GM12872 (cell line): ENCODE measurements around the gene TMEM243.

Experiments
- CTCF ChIP-seq: IDR thresholded peaks from 3 replicates; pipeline ENCODE4 v1.5.1; 2011; ENCODE audit warnings: low read depth, mild to moderate bottlenecking, low read length, moderate library complexity; ENCODE audit not compliant: insufficient read depth

Gene TMEM243

DNA sequence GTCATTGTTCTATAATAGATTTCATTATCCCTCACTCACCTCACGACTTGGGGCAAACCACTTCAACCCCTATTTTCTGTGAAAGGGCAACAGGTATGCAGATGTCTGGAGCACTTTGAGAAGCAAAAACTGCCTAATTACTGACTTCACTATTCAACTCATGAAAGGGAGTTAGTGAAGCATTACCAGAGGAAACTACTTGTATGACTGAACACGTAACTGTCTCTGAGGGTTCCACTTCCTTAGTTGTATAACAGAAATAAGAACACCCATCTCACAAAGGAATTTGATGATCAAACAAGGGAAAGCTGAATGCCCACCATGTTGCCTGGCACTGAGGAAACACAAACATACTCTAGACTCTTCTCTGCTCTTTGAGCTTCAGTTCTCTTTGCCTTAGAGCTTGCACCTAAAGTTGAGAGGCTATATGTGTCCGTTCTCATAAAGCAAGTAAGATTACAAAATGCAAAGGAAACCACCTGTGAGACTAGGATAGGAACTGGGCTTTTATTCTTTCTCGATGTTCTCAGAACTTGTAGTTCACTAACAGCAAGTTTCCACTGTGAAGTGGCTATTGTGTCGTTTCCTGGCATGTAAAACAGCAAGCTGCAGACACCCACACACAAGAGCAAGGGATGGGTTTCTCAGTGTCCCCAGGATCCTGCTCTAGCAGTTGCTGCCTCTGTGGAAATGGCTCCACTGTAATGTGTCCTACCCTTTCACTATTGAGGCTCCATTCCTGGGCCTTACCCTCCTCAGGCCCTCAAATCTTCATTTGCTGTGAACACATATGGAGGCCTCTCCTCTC is 2.6 kb downstream of the TMEM243 start:
- TF ChIP-seq CTCF = no peak

GRCh38 chr7:87215046-87215445 is 4.5 kb downstream of the TMEM243 start:
- TF ChIP-seq CTCF = no peak

GRCh38 chr7:87213811-87214210 is 5.7 kb downstream of the TMEM243 start:
- no peak for TF ChIP-seq CTCF

- TF ChIP-seq CTCF = no peak
Observed at GRCh38 chr7:87213252-87213651, 6.3 kb downstream of the TMEM243 start.

GRCh38 chr7:87212498-87212897 is 7.0 kb downstream of the TMEM243 start:
- no peak for TF ChIP-seq CTCF

- TF ChIP-seq CTCF = no peak
Observed at GRCh38 chr7:87210506-87210905, 9.0 kb downstream of the TMEM243 start.

DNA sequence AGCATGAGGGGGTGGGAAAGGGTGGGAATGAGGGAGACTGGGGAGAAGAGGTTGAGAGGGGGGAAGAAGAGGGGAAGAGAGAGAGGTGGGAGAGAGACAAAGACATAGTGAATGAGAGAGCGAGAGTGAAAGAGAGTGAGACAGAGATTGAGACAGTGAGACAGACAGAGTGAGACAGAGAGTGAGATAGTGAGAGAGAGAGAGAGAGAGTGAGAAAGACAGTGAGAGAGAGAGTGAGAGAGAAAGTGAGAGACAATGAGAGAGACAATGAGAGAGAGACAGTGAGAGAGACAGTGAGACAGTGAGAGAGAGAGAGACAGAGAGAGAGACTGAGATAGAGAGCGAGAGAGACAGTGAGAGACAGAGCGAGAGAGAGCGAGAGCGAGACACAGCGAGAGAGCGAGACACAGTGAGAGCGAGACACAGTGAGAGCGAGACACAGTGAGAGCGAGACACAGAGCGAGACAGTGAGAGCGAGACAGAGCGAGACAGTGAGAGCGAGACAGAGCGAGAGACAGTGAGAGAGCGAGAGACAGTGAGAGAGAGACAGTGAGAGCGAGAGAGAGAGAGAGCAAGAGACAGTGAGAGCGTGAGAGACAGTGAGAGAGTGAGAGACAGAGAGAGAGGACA is 10.1 kb downstream of the TMEM243 start:
- TF ChIP-seq CTCF = no peak
